Osteoblast (primary cell): ENCODE results near the gene SARDH. TPM values are rescaled to one million over a fixed set of nuclear protein-coding genes. Genes with fewer than 3 reads are reported as not detected.

Experiments used
- DNase-seq: peaks from one replicate; pipeline ENCODE4 v3.0.0; 2011; ENCODE audit warnings: low spot score, mixed read lengths; ENCODE audit not compliant: insufficient read length; ENCODE audit errors: missing footprints
- H2AFZ ChIP-seq: 2 replicates; pipeline ENCODE4 v1.6.0; 2011; ENCODE audit warnings: mild to moderate bottlenecking, low read length
- H3K27ac ChIP-seq: 2 replicates; pipeline ENCODE4 v1.5.1; 2011; ENCODE audit warnings: mild to moderate bottlenecking, low read depth, low read length, moderate library complexity
- H3K27me3 ChIP-seq: 2 replicates; pipeline ENCODE4 v1.6.0; 2012; ENCODE audit warnings: mild to moderate bottlenecking, control low read depth, inconsistent platforms, low read length, moderate library complexity; ENCODE audit not compliant: insufficient read depth
- H3K36me3 ChIP-seq: 2 replicates; pipeline ENCODE4 v1.5.1; 2011; ENCODE audit warnings: mild to moderate bottlenecking, low read length, control low read depth, moderate library complexity; ENCODE audit not compliant: insufficient read depth
- H3K4me1 ChIP-seq: 2 replicates; pipeline ENCODE4 v1.5.1; 2011; ENCODE audit warnings: mild to moderate bottlenecking, low read length, control low read depth, moderate library complexity; ENCODE audit not compliant: insufficient read depth
- H3K4me2 ChIP-seq: 2 replicates; pipeline ENCODE4 v1.6.0; 2011; ENCODE audit warnings: mild to moderate bottlenecking, low read length; ENCODE audit not compliant: insufficient read depth
- H3K4me3 ChIP-seq: fragments of 200-600 bp; sonication (generic); 3 replicates; pipeline ENCODE4 v1.5.1; 2012; ENCODE audit warnings: mild to moderate bottlenecking, low read length, inconsistent platforms; ENCODE audit not compliant: insufficient read depth
- H3K79me2 ChIP-seq: 2 replicates; pipeline ENCODE4 v1.6.0; 2012; ENCODE audit warnings: mild to moderate bottlenecking, low read length, control low read depth, inconsistent platforms; ENCODE audit not compliant: insufficient read depth
- H3K9me3 ChIP-seq: 2 replicates; pipeline ENCODE4 v1.5.1; 2011; ENCODE audit warnings: low read depth, low read length, control low read depth
- H4K20me1 ChIP-seq: 2 replicates; pipeline ENCODE4 v1.6.0; 2012; ENCODE audit warnings: mild to moderate bottlenecking, low read length, control low read depth; ENCODE audit not compliant: insufficient read depth
- CTCF ChIP-seq: IDR thresholded peaks from 2 replicates; pipeline ENCODE4 v1.5.1; 2011; ENCODE audit warnings: mild to moderate bottlenecking, low read depth, low read length, moderate library complexity; ENCODE audit errors: extremely low read depth
- total RNA-seq: library from RNA; depleted of rRNA; stranded (reverse); fragments of >200 nt; gene quantifications from 2 replicates; pipeline ENCODE4 v1.2.3, GENCODE V29; 2012

Gene SARDH, protein sequence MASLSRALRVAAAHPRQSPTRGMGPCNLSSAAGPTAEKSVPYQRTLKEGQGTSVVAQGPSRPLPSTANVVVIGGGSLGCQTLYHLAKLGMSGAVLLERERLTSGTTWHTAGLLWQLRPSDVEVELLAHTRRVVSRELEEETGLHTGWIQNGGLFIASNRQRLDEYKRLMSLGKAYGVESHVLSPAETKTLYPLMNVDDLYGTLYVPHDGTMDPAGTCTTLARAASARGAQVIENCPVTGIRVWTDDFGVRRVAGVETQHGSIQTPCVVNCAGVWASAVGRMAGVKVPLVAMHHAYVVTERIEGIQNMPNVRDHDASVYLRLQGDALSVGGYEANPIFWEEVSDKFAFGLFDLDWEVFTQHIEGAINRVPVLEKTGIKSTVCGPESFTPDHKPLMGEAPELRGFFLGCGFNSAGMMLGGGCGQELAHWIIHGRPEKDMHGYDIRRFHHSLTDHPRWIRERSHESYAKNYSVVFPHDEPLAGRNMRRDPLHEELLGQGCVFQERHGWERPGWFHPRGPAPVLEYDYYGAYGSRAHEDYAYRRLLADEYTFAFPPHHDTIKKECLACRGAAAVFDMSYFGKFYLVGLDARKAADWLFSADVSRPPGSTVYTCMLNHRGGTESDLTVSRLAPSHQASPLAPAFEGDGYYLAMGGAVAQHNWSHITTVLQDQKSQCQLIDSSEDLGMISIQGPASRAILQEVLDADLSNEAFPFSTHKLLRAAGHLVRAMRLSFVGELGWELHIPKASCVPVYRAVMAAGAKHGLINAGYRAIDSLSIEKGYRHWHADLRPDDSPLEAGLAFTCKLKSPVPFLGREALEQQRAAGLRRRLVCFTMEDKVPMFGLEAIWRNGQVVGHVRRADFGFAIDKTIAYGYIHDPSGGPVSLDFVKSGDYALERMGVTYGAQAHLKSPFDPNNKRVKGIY
- 5.4 and 10.9 TPM in 2 replicates for total RNA-seq

DNA sequence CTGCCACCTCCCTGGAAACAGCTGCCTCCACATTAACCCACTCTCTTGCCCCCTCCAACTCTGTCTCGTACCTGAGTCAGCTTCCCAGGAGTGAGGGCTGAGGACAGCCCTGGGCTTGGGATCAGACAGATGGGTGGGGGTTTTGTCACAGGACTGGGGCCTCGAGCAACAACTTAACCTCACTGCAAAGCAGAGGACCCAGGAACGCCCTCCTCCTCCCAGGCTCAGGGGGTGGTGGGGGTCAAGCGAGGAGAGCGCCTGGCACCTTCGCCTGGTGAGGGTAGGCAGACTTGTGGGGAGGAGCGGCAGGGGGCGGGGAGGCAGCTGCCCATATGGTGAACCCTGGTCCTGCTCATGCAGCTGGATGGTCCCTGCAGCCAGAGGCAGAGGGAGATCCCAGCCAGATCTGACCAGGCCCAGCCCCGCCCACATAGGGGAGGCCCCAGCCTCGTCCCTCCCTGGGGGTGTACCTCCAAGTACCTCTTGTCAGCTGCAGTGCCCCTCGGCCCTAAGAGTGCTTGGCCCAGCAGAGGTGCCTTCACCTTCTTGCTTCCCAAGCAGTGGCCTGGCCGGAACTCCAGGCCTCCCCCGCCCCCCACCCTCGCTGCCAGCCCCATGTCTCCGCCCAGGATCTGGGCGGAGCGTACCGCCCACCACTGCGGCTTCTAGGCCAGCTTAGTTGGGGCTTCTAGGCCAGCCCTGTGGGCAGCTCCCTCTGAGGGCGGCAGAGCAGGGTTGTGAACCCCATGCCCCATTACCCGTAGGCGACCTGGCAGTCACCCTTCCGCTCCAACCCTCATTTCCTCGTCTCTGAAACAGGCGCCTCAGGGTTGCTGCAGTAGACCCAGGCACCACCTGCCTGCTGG lies at the start of gene SARDH:
Gene SARDH (minus strand): TSS at position 579 of the 866 bp plus-strand sequence. CDS start 4,179 bp downstream, outside the sequence.
- TF ChIP-seq CTCF: no peak
- no peaks in the 10 kb centered on the region for H3K27me3 ChIP-seq
- no peaks in the 10 kb centered on the region for H3K9me3 ChIP-seq
- no peaks in the 10 kb centered on the region for H4K20me1 ChIP-seq
- H3K27ac ChIP-seq: no peak within 1 kb of the TSS
- H3K36me3 ChIP-seq: no peaks in the 10 kb centered on the region
- DNase-seq: peak; percentile 99
- H3K4me2 ChIP-seq: peak within 1 kb of the TSS; percentile 83
- H2AFZ ChIP-seq: peak within 1 kb of the TSS; percentile 88
- peaks cover 10% of the 10 kb centered on the region for H3K4me1 ChIP-seq
- no peaks in the 10 kb centered on the region for H3K79me2 ChIP-seq
- peak within 1 kb of the TSS; percentile 72 for H3K4me3 ChIP-seq

GRCh38 chr9:133787754-133788025 lies 49.5 kb upstream of the SARDH start:
- no peaks in the 10 kb centered on the region for H3K9me3 ChIP-seq
- no peaks in the 10 kb centered on the region for H3K79me2 ChIP-seq
- peaks cover 36% of the 10 kb centered on the region for H3K36me3 ChIP-seq
- H2AFZ ChIP-seq: no peak overlapping the region
- H3K4me1 ChIP-seq: no peaks in the 10 kb centered on the region
- no peak overlapping the region for H3K27ac ChIP-seq
- peaks cover 3% of the 10 kb centered on the region for H4K20me1 ChIP-seq
- TF ChIP-seq CTCF: no peak
- H3K4me3 ChIP-seq: no peak overlapping the region
- peak; percentile 93 for DNase-seq
- H3K27me3 ChIP-seq: no peaks in the 10 kb centered on the region
- H3K4me2 ChIP-seq: no peak overlapping the region

GRCh38 chr9:133786907-133787753 lies 49.0 kb upstream of the SARDH start:
- H3K4me3 ChIP-seq: no peak overlapping the region
- DNase-seq: peak; percentile 79
- peaks cover 39% of the 10 kb centered on the region for H3K36me3 ChIP-seq
- no peak overlapping the region for H3K27ac ChIP-seq
- TF ChIP-seq CTCF: no peak
- no peaks in the 10 kb centered on the region for H3K9me3 ChIP-seq
- H2AFZ ChIP-seq: no peak overlapping the region
- peaks cover 3% of the 10 kb centered on the region for H4K20me1 ChIP-seq
- H3K4me2 ChIP-seq: no peak overlapping the region
- no peaks in the 10 kb centered on the region for H3K27me3 ChIP-seq
- no peaks in the 10 kb centered on the region for H3K79me2 ChIP-seq
- H3K4me1 ChIP-seq: no peaks in the 10 kb centered on the region
